Activated naive CD8-positive, alpha-beta T cell treated with anti-CD3 and anti-CD28 coated beads, Interleukin-2, amount 50 U/mL, for 24 hours (primary cell): ENCODE results near the gene STYXL1.

ENCODE experiments used
- ATAC-seq: fragments of 150-1000 bp; cut with Tn5 transposase; one replicate; pipeline ENCODE4 v1.10.0; 2021
- DNase-seq: peaks from one replicate; pipeline ENCODE4 v3.0.0; 2021
- H3K27ac Mint-ChIP-seq: one replicate; pipeline ENCODE4 v1.8.0; 2021; ENCODE audit warnings: mild to moderate bottlenecking, mixed read lengths
- H3K27me3 Mint-ChIP-seq: one replicate; pipeline ENCODE4 v1.8.0; 2021; ENCODE audit warnings: mixed read lengths
- H3K36me3 Mint-ChIP-seq: one replicate; pipeline ENCODE4 v1.8.0; 2021; ENCODE audit warnings: low read depth, mixed read lengths
- H3K4me1 Mint-ChIP-seq: one replicate; pipeline ENCODE4 v1.8.0; 2021; ENCODE audit warnings: mixed read lengths
- H3K4me3 Mint-ChIP-seq: one replicate; pipeline ENCODE4 v1.8.0; 2021; ENCODE audit warnings: mild to moderate bottlenecking, moderate library complexity, mixed read lengths
- H3K9me3 Mint-ChIP-seq: one replicate; pipeline ENCODE4 v1.8.0; 2021; ENCODE audit warnings: mixed read lengths

STYXL1 gene

DNA sequence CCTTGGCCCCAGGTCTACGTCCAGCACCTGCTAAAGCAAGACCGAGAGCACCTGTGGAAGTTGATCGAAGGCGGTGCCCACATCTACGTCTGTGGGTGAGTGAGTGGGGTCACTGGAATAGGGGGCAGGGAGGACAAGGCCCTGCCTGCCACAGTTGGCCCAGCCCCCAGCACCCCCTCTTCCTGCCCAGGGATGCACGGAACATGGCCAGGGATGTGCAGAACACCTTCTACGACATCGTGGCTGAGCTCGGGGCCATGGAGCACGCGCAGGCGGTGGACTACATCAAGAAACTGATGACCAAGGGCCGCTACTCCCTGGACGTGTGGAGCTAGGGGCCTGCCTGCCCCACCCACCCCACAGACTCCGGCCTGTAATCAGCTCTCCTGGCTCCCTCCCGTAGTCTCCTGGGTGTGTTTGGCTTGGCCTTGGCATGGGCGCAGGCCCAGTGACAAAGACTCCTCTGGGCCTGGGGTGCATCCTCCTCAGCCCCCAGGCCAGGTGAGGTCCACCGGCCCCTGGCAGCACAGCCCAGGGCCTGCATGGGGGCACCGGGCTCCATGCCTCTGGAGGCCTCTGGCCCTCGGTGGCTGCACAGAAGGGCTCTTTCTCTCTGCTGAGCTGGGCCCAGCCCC, 61.5 kb downstream of the STYXL1 start:
- Mint-ChIP-seq H3K27ac (no peak overlapping the region), H3K4me3 (no peak overlapping the region), H3K4me1 (peaks cover 6% of the 10 kb centered on the region), H3K36me3 (peaks cover 3% of the 10 kb centered on the region), H3K9me3 (no peaks in the 10 kb centered on the region), H3K27me3 (no peaks in the 10 kb centered on the region)
- no peak for ATAC-seq
- DNase-seq: no peak

DNA sequence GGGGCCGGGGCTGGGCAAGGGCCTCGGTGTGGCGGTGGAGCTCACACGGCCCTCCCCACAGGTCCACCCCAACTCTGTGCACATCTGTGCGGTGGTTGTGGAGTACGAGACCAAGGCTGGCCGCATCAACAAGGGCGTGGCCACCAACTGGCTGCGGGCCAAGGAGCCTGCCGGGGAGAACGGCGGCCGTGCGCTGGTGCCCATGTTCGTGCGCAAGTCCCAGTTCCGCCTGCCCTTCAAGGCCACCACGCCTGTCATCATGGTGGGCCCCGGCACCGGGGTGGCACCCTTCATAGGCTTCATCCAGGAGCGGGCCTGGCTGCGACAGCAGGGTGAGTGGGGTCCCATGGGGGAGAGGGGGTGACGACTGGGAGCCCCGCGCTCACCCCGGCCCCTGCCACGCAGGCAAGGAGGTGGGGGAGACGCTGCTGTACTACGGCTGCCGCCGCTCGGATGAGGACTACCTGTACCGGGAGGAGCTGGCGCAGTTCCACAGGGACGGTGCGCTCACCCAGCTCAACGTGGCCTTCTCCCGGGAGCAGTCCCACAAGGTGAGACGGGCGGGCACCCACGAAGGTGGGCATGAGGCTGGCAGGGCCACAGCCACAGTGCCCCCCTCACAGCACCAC, 62.2 kb downstream of the STYXL1 start:
- DNase-seq: no peak
- Mint-ChIP-seq H3K9me3 (no peaks in the 10 kb centered on the region), H3K36me3 (peaks cover 3% of the 10 kb centered on the region), H3K27me3 (no peaks in the 10 kb centered on the region), H3K4me3 (no peak overlapping the region), H3K4me1 (peaks cover 2% of the 10 kb centered on the region), H3K27ac (no peak overlapping the region)
- no peak for ATAC-seq

GRCh38 chr7:75985009-75985517, 62.7 kb downstream of the STYXL1 start:
- no peaks in the 10 kb centered on the region for H3K9me3 Mint-ChIP-seq
- DNase-seq (no peak), ATAC-seq (no peak)
- no peaks in the 10 kb centered on the region for H3K27me3 Mint-ChIP-seq
- peaks cover 2% of the 10 kb centered on the region for H3K4me1 Mint-ChIP-seq
- H3K36me3 Mint-ChIP-seq: peaks cover 3% of the 10 kb centered on the region
- H3K27ac Mint-ChIP-seq: no peak overlapping the region
- H3K4me3 Mint-ChIP-seq: no peak overlapping the region

- ATAC-seq: no peak
- no peak overlapping the region for H3K27ac Mint-ChIP-seq
These were observed 63.4 kb downstream of the STYXL1 start for GRCh38 chr7:75984130-75985008.

DNA sequence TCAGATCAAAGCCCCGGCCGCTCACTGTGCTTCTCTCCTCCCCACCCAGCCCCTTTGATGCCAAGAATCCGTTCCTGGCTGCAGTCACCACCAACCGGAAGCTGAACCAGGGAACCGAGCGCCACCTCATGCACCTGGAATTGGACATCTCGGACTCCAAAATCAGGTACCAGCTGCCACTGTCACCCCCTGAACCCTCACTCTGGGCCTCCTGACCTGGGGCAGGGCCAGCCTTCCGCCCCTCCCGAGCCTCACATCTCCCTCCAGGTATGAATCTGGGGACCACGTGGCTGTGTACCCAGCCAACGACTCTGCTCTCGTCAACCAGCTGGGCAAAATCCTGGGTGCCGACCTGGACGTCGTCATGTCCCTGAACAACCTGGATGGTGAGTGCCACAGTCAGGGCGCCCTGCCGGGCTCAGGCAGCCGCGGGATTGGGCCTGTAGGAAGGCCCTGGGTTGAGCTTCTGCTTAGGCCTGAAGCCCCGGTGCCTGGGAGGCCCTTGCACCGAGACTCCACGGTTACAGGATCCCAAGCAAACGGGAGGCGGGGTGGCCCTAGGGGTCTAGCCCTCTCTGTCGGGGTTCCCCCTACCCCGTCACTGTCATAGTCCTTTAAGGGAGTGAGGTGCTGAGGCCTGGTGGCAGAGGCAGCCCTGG, 64.2 kb downstream of the STYXL1 start:
- ATAC-seq (no peak), DNase-seq (no peak)
- Mint-ChIP-seq H3K4me3 (no peak overlapping the region), H3K27me3 (no peaks in the 10 kb centered on the region), H3K9me3 (no peaks in the 10 kb centered on the region), H3K4me1 (no peaks in the 10 kb centered on the region), H3K27ac (no peak overlapping the region), H3K36me3 (peaks cover 3% of the 10 kb centered on the region)

More at GRCh38 chr7:75984130-75985008, 63.4 kb downstream of the STYXL1 start:
- no peak overlapping the region for H3K4me3 Mint-ChIP-seq
- no peaks in the 10 kb centered on the region for H3K9me3 Mint-ChIP-seq
- no peaks in the 10 kb centered on the region for H3K27me3 Mint-ChIP-seq
- peaks cover 3% of the 10 kb centered on the region for H3K36me3 Mint-ChIP-seq
- H3K4me1 Mint-ChIP-seq: no peaks in the 10 kb centered on the region
- no peak for DNase-seq

DNA sequence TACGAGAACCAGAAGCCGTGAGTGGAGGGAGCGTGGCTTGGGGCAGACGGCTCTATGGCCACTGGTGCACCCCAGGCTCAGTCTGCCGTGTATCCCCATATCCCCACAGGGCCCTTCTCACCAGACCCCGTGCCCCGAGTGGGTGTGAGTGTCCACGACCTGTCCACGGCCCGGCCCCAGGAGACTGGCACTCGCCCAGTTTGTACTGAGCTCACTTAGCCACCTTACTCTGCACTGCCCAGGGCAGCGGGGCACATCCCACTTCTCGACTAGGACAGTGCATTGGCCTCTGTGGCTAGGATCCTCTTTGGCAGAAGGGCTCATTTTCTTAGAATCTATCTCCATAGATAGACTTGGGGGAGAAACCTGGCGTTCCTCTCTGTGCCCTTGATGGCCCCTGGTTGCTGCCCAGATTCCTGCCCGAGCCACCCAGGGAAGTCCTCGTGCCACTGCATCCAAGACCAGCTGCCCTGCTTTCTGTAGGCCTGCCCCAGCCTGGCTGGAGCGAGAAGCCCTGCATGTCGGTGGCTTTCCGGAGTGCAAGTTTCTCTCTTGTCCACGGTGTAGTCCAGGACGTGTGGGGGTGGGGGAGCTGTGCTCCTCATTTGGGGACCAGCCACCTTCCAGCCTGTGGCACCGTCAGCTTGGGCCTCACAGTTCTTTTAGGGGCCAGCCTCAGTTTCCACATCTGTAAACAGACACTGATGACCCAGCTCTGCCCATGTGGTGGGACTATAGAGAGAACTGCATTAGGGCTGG, 65.3 kb downstream of the STYXL1 start:
- Mint-ChIP-seq H3K4me1 (no peaks in the 10 kb centered on the region), H3K4me3 (no peak overlapping the region), H3K27ac (no peak overlapping the region), H3K27me3 (no peaks in the 10 kb centered on the region), H3K9me3 (no peaks in the 10 kb centered on the region), H3K36me3 (peaks cover 3% of the 10 kb centered on the region)
- ATAC-seq: no peak
- DNase-seq: no peak

DNA sequence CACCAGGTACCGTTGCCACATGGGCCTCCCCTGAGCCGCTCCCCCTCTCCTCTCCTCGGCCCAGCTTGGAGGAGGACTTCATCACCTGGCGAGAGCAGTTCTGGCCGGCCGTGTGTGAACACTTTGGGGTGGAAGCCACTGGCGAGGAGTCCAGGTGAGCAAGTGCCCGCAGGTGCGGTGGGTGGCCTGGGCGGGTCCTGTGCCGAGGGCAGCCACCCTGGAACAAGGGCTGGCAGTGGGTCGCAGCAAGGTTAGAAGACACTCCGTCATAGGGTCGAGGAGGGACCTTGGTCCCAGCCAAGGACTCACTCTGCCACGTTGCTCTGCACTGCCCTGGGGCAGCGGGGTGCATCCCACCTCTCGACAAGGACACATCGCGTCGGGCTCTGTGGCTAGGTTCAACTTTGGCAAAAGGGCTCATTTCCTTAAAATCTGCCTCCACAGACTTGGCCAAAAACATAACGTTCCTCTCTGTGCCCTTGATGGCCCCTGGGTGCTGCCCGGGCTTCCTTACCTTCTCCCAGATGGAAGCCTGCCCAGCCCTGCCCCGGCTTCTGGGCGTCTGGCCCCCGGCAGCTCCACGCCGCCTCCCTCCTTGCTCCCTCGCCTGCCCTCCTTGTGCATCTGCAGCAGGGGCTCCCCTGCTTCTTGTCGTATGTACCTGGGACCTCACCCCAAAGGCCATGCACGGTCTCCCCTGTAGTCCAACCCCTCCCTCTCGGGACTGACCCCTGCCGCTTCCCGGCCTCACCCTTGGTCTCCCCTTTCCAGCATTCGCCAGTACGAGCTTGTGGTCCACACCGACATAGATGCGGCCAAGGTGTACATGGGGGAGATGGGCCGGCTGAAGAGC, 66.1 kb downstream of the STYXL1 start:
- H3K9me3 Mint-ChIP-seq: no peaks in the 10 kb centered on the region
- H3K27me3 Mint-ChIP-seq: no peaks in the 10 kb centered on the region
- H3K4me3 Mint-ChIP-seq: no peak overlapping the region
- H3K27ac Mint-ChIP-seq: no peak overlapping the region
- H3K4me1 Mint-ChIP-seq: no peaks in the 10 kb centered on the region
- no peaks in the 10 kb centered on the region for H3K36me3 Mint-ChIP-seq
- no peak for ATAC-seq
- DNase-seq: no peak

DNA sequence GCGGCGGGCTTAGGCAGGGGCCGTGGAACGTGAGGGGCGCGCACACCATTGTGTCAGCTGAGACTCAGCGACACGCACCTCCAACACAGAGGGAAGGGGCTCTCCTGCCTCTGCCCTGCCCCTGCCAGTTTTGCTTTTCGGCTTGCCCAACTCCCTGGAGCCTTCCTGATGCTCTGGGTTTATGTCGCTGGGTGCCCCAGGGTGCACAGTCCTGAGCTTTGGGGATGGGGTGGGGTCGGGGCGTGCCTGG, 66.7 kb downstream of the STYXL1 start:
- H3K36me3 Mint-ChIP-seq: no peaks in the 10 kb centered on the region
- H3K27ac Mint-ChIP-seq: no peak overlapping the region

DNA sequence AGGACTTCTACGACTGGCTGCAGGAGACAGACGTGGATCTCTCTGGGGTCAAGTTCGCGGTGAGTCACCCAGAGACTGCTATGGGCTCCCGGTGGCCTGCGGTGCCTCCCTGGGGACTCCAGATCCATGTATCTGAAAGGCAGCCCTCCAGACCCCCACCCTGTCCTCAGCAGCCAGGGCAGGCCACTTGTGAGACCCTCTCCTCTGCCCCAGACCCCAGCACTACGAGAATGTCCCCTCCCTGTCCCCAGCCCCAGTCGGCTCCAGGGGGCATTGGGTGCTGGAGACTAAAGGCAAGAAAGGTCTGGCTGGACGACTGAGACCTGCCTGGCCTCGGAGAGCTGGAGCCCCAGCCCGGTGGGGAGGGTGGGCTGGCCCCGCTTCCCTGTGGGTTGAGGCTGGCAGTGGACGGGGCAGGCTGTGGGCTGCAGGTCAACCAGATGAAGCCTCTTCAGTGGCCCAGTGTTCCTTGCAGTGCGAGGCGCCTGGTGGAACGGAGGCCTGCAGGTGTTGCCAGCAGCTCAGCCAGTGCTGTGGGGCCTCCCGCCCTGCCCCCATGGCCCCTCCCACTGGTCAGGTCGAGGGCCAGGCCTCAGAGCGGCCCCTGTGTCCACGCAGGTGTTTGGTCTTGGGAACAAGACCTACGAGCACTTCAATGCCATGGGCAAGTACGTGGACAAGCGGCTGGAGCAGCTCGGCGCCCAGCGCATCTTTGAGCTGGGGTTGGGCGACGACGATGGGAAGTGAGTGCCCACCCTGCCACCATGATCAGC, 67.2 kb downstream of the STYXL1 start:
- H3K27me3 Mint-ChIP-seq: no peaks in the 10 kb centered on the region
- H3K9me3 Mint-ChIP-seq: no peaks in the 10 kb centered on the region

More for the DNA sequence above, 66.7 kb downstream of the STYXL1 start:
- DNase-seq (no peak), ATAC-seq (no peak)
- Mint-ChIP-seq H3K27me3 (no peaks in the 10 kb centered on the region), H3K9me3 (no peaks in the 10 kb centered on the region), H3K4me3 (no peak overlapping the region), H3K4me1 (no peaks in the 10 kb centered on the region)

DNA sequence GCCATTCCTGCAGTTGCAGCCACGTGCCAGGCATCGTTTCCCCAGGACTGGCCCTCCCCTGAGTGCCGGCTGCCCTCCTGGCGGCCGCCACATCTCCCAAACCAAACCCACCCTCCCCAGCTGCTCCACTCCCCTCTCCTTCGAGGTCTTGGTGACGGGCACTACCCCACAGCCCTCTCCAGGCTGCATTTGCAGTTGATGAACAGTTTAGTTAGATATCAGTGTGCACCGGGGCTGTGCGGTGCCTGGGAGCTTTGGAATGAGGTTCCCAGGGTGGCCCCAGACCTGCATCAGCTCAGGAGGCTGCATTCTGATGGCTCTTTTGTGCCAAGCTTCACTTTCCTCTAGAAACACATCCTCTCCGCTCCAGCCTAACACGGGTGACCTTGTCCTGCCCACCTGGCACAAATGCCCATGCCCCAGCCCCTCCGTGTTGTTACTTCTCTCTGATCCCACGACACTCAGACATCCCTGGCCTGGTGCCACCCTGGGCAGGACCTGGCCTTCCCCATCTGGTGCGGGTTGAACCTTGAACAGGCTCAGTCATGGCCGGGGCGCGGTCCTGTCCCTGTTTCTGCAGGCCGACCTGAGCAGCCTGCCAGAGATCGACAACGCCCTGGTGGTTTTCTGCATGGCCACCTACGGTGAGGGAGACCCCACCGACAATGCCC, 67.9 kb downstream of the STYXL1 start:
- DNase-seq (no peak), ATAC-seq (no peak)
- no peak overlapping the region for H3K4me3 Mint-ChIP-seq
- no peaks in the 10 kb centered on the region for H3K36me3 Mint-ChIP-seq
- no peaks in the 10 kb centered on the region for H3K9me3 Mint-ChIP-seq
- no peak overlapping the region for H3K27ac Mint-ChIP-seq
- no peaks in the 10 kb centered on the region for H3K4me1 Mint-ChIP-seq
- H3K27me3 Mint-ChIP-seq: no peaks in the 10 kb centered on the region

More for the DNA sequence above, 67.2 kb downstream of the STYXL1 start:
- Mint-ChIP-seq H3K4me1 (no peaks in the 10 kb centered on the region), H3K36me3 (no peaks in the 10 kb centered on the region), H3K27ac (no peak overlapping the region), H3K4me3 (no peak overlapping the region)
- DNase-seq (no peak), ATAC-seq (no peak)

DNA sequence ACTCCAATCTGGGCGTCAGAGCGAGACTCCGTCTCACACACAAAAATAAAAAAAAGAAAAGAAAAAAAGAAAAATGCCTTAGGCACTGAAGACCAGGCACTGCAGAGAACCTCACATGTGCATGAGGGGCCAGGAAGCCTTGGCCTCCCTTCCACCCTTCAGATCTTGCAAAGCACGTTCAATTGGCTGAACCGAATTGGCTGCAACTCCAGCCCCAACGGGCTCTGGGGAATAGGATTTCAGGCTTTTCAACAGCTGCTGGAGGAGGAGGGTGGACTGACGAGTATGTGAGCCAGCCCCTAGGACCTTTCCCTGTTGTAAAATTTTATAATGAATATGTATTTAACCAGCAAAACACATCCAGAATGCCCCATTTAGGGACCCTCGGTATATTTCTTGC, 70.1 kb downstream of the STYXL1 start:
- H3K36me3 Mint-ChIP-seq: peaks cover 5% of the 10 kb centered on the region
- no peak for DNase-seq
- no peak overlapping the region for H3K4me3 Mint-ChIP-seq
- H3K4me1 Mint-ChIP-seq: no peaks in the 10 kb centered on the region
- no peaks in the 10 kb centered on the region for H3K9me3 Mint-ChIP-seq
- no peaks in the 10 kb centered on the region for H3K27me3 Mint-ChIP-seq
- ATAC-seq: no peak
- H3K27ac Mint-ChIP-seq: no peak overlapping the region

DNA sequence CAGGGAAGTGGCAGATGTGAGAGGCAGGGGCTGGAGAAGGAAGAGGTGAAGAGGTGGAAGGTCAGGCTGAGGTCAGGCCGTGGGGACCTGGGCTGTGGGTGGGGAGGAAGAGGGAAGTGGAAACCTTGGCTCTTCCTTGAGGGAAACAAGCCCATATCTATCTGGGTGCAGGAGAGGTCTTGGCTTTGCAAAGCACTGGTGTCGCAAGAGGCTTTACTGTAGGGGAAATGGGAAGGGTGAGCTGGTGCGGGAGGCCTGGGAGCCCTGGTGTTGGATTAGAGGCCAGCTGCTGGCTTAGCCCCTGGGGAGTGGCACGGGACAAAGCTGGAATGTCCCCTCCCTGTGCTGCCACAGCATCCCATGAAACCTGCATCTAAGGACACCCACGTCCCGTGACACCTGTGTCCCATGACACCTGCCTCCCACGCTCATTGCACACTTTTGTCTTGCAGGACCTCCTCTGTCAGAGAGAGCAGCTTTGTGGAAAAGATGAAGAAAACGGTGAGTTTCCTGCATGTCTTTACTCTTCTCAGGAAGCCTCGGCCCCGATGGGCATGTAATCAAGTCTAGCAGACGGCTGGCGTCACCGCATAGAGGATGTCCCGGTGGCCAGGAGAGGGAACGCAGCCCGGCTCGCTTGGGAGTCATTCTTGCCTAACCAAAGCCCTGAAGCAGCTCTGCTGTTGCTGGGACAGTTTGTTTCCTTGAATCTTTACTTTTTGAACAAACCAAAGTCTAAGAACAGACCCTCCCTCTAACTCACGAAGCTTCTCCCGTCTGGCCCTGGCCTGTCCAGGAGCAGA, 75.6 kb downstream of the STYXL1 start:
- Mint-ChIP-seq H3K27ac (no peak overlapping the region), H3K36me3 (peaks cover 10% of the 10 kb centered on the region)
- no peak for ATAC-seq

More for the DNA sequence above, 75.6 kb downstream of the STYXL1 start:
- no peaks in the 10 kb centered on the region for H3K4me1 Mint-ChIP-seq
- H3K9me3 Mint-ChIP-seq: no peaks in the 10 kb centered on the region
- DNase-seq: no peak
- H3K4me3 Mint-ChIP-seq: no peak overlapping the region
- no peaks in the 10 kb centered on the region for H3K27me3 Mint-ChIP-seq
